GM10248 (cell line): Measurements from ENCODE around the gene UBASH3B.
A peak's percentile ranks its signal among the peaks of the same experiment; 100 is the strongest.

ENCODE experiments used
- CTCF ChIA-PET: fragments of 300-600 bp; sonication (Branson Sonifier 250); formaldehyde crosslinking; extraction: SDS; loops from one replicate; lab custom pipeline; 2021; ENCODE audit warnings: antibody characterized with exemption; lab: Yijun Ruan, JAX
- POLR2A ChIA-PET: fragments of 350-650 bp; sonication (Branson Sonifier 250); formaldehyde crosslinking; extraction: SDS; loops from one replicate; lab custom pipeline; 2020; ENCODE audit warnings: antibody characterized with exemption; lab: Yijun Ruan, JAX
- DNase-seq: peaks from one replicate; pipeline ENCODE4 v3.0.0; 2012; ENCODE audit errors: extremely low spot score
- TF ChIP-seq, protein P1 (sequence below): IDR thresholded peaks from 2 replicates; pipeline ENCODE4 v1.5.1; 2012; ENCODE audit warnings: mild to moderate bottlenecking, low read depth; ENCODE audit errors: extremely low read depth, missing control alignments, control extremely low read depth

Gene UBASH3B

DNA sequence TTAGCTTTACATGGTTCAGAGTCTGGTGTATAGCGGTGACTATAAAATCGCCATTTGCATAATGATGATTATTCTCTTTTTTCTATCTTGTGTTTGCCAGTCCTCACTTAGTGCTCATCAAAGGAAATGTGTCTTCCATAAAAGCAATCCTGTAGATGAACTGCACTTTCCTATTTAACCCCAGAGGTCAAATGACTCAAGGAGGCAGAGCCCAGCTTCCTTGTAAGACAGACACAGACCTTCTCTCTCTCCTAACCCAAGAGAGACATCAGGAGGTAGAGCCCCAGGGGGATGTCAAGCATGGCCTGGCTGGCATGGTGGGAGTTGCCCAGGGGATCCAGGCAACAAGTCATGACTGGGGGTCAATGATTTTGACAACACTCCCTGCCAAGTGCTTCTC lies 135.9 kb downstream of the UBASH3B start:
- CTCF ChIA-PET: interaction anchor here (0.6 to 3.4 kb wide), 12 partner anchors 10 to 263 kb away, joined by 3 to 16 read pairs (median 4); no protein-coding TSS in a partner anchor
- no peak for DNase-seq
- TF ChIP-seq, protein P1, sequence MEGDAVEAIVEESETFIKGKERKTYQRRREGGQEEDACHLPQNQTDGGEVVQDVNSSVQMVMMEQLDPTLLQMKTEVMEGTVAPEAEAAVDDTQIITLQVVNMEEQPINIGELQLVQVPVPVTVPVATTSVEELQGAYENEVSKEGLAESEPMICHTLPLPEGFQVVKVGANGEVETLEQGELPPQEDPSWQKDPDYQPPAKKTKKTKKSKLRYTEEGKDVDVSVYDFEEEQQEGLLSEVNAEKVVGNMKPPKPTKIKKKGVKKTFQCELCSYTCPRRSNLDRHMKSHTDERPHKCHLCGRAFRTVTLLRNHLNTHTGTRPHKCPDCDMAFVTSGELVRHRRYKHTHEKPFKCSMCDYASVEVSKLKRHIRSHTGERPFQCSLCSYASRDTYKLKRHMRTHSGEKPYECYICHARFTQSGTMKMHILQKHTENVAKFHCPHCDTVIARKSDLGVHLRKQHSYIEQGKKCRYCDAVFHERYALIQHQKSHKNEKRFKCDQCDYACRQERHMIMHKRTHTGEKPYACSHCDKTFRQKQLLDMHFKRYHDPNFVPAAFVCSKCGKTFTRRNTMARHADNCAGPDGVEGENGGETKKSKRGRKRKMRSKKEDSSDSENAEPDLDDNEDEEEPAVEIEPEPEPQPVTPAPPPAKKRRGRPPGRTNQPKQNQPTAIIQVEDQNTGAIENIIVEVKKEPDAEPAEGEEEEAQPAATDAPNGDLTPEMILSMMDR: no peak
- POLR2A ChIA-PET: no interaction called here

- POLR2A ChIA-PET: no interaction called here
These were observed 136.3 kb downstream of the UBASH3B start for GRCh38 chr11:122791836-122792235.

DNA sequence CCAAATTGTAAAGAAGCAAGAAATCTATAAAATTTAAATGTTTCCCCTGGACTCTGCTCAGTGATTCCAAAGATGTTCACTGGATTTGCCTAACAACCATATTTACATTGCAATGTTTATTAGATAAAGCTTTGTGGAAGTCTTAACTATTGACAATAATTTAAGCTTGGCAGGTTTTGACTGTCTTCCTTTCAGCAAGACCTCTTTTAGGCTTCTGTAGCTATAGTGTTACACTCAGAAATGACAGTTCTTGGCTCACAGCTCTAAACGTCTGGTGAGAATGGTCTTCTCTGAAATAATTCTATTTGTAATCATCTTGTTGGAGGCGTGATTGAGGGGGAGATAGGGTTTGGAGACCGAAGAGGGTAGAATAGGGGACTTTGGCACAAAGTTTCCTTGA lies 138.0 kb downstream of the UBASH3B start:
- ChIA-PET CTCF (interaction anchor here (1.0 to 6.4 kb wide), 5 partner anchors 9 to 61 kb away, joined by 3 to 148 read pairs (median 5); no protein-coding TSS in a partner anchor), POLR2A (no interaction called here)
- DNase-seq: no peak
- TF ChIP-seq, protein P1: no peak

More at GRCh38 chr11:122791836-122792235, 136.3 kb downstream of the UBASH3B start:
- TF ChIP-seq, protein P1: no peak
- CTCF ChIA-PET: interaction anchor here (0.8 to 3.4 kb wide), 12 partner anchors 9 to 263 kb away, joined by 3 to 16 read pairs (median 4); no protein-coding TSS in a partner anchor
- DNase-seq: no peak

GRCh38 chr11:122795307-122795706 lies 139.8 kb downstream of the UBASH3B start:
- ChIA-PET POLR2A (no interaction called here), CTCF (interaction anchor here (1.0 to 6.4 kb wide), 27 partner anchors 8 to 408 kb away, joined by 3 to 148 read pairs (median 6); no protein-coding TSS in a partner anchor)
- TF ChIP-seq, protein P1: no peak
- DNase-seq: no peak

DNA sequence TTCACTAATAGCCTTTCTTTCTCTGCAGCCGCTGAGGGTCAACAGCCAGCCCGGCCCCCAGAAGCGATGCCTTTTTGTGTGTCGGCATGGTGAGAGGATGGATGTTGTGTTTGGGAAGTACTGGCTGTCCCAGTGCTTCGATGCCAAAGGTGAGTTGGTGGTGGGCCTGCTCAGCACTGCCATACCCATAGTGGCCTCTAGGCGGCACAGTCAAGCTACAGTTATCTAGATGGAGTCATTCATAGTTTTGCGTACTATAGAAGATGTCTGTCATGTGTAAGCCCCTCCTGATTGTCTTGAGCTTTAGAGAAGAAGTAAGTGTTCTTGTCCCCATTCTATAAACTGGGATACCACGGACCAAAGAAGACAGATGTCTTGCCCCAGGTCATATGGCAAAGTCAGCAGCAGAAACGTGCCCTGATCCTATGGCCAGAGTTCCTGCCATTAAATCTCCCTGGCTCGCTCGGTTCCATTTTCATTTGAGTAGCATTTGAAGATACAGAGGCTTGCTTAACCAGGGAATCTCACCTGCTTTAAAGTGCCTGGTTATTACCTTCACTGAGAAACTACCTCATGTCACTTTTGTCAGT lies 140.7 kb downstream of the UBASH3B start:
- peak; percentile 68 for DNase-seq
- TF ChIP-seq, protein P1: peak; percentile 86
- ChIA-PET CTCF (interaction anchor here (0.6 to 6.4 kb wide), 47 partner anchors 9 to 407 kb away, joined by 3 to 148 read pairs (median 5); no protein-coding TSS in a partner anchor), POLR2A (no interaction called here)

DNA sequence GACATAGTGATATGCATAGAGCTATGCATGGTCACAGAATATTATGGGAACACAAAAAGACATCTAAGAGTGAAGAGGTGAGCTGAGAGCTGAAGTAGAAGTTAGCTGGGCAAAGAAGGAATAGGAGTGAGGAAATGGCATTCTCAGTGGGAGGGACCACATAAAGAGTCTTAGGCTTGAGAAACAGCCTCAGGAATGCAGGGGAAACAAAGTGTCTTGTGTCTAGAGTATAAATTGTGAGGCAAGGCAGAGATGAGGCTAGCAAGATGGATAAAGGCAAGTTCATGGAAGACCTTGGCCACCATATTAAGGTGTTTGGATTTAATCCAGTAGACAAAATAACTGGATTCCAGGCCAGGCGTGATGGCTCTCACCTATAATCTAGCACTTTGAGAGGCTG lies 142.1 kb downstream of the UBASH3B start:
- ChIA-PET POLR2A (no interaction called here), CTCF (interaction anchor here (0.7 to 6.4 kb wide), 19 partner anchors 9 to 256 kb away, joined by 3 to 148 read pairs (median 8); partner anchors contain the start of gene UBASH3B)

More for the DNA sequence above, 142.1 kb downstream of the UBASH3B start:
- DNase-seq: no peak
- TF ChIP-seq, protein P1: no peak
